ENCODE data around the gene RANBP17. TPM values are rescaled to one million over a fixed set of nuclear protein-coding genes. Genes with fewer than 3 reads are reported as not detected.

Gene RANBP17
- total RNA-seq, 2 experiments from 2014 or later: 0.13 TPM; not detected in 1

Other genes with a start within 250 kb of the RANBP17 start
- not detected for gene GABRP, start 78.3 kb upstream of the RANBP17 start, total RNA-seq

Measured in activated CD8-positive, alpha-beta T cell treated with anti-CD3 and anti-CD28 coated beads, Interleukin-2, amount 10 ng/mL, durations not matched to agents 7 days and 5 days (primary cell).